Measurements from ENCODE around the gene SELENON.

The SELENON gene

DNA sequence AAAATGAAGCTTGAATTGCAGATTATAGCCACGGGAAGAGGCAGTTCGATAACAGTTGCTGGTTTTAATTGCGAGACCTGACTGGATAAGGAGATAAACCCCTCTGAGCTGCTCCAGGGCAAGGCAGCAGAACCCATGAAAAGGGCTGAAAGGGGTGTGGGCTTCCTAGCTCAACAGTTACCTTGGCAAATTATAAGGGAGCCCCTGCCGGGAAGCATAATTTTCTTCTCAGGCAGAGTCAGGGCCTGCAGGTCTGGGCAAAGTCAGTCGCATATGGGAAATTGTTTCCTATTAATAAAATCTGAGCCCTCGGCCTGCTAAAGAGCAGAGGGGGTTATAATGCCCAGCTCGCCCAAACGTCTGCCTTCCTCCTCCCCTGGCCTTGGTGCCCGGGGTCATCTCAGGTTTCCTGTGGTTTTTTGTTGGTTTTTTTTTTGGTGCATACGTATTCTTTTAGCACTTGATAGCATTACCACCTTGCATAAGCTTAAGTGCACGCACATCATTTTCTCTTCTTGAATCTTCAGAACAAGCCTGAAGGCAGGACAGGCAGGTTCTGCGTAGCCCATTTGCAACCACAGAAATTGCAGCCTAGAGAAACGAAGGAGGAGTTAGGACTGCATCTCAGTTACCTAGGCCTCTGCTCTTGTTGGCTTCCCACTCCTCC lies 33.9 kb upstream of the SELENON start:
- DNase-seq (ENCODE audit: low read depth): no peak
- TF ChIP-seq, protein P1, sequence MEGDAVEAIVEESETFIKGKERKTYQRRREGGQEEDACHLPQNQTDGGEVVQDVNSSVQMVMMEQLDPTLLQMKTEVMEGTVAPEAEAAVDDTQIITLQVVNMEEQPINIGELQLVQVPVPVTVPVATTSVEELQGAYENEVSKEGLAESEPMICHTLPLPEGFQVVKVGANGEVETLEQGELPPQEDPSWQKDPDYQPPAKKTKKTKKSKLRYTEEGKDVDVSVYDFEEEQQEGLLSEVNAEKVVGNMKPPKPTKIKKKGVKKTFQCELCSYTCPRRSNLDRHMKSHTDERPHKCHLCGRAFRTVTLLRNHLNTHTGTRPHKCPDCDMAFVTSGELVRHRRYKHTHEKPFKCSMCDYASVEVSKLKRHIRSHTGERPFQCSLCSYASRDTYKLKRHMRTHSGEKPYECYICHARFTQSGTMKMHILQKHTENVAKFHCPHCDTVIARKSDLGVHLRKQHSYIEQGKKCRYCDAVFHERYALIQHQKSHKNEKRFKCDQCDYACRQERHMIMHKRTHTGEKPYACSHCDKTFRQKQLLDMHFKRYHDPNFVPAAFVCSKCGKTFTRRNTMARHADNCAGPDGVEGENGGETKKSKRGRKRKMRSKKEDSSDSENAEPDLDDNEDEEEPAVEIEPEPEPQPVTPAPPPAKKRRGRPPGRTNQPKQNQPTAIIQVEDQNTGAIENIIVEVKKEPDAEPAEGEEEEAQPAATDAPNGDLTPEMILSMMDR (IDR thresholded peaks at IDR 0.05; ENCODE audit: low read depth, low read length, missing control alignments): no peak
- H3K4me3 ChIP-seq (ENCODE audit: low read depth, low read length): no peak overlapping the region

DNA sequence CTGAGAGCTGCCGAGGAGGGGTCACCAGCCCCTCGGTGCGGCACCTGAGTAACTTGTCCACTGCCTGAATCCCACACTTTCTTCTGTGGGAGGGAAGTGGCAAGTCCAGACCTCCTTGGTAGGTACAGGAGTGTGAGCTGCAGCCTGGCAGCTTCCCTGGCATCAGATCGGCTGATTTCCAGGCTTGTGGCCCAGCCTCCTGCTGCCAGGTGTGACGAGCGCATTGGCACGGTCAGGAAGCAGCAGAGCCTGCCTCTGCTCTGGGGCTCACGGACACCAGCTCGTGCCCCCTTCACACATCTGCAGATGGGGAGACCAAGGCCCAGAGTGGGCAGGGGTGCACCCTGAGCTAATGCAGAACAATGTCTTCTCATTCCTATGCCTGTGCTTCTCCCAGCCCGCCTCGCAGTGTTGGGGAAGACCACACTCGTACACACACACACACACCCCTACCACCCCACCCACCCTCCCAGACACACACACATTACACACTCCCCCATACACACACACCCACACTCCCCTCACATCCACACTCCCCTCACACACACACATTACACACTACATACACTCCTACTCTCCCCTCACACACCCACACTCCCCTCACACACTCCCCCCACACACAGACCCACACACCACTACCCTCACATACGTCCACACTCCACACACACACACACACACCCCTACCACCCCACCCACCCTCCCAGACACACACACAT lies 33.1 kb upstream of the SELENON start:
- no peak overlapping the region for H3K4me3 ChIP-seq (ENCODE audit: low read depth, low read length)
- no peak for DNase-seq (ENCODE audit: low read depth)
- TF ChIP-seq, protein P1 (IDR thresholded peaks at IDR 0.05; ENCODE audit: low read depth, low read length, missing control alignments): no peak

DNA sequence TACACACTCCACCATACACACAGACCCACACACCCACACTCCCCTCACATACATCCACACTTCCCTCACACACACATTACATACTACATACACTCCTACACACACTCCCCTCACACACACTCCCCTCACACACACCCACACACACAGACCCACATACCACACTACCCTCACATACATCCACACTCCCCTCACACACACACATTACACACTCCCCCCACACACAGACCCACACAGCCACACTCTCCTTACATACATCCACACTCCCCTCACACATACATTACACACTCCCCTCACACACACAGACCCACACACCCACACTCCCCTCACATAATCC lies 32.6 kb upstream of the SELENON start:
- no peak for DNase-seq (ENCODE audit: low read depth)
- TF ChIP-seq, protein P1 (IDR thresholded peaks at IDR 0.05; ENCODE audit: low read depth, low read length, missing control alignments): no peak
- no peak overlapping the region for H3K4me3 ChIP-seq (ENCODE audit: low read depth, low read length)

DNA sequence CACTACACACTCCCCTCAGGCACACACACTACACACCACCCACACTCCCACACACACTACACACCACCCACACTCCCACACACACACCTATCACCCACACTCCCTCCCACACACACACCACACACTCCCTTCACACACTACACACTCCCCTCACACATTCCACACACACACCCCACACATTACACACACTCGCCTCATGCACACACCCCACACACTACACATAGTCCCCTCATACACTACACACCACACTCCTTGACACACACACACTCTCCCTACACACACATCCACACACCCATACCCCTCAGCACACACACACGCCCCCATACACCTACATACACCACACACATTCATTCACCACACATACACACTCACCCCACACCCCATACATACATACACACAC lies 31.0 kb upstream of the SELENON start:
- TF ChIP-seq, protein P1 (IDR thresholded peaks at IDR 0.05; ENCODE audit: low read depth, low read length, missing control alignments): no peak
- no peak overlapping the region for H3K4me3 ChIP-seq (ENCODE audit: low read depth, low read length)
- no peak for DNase-seq (ENCODE audit: low read depth)

DNA sequence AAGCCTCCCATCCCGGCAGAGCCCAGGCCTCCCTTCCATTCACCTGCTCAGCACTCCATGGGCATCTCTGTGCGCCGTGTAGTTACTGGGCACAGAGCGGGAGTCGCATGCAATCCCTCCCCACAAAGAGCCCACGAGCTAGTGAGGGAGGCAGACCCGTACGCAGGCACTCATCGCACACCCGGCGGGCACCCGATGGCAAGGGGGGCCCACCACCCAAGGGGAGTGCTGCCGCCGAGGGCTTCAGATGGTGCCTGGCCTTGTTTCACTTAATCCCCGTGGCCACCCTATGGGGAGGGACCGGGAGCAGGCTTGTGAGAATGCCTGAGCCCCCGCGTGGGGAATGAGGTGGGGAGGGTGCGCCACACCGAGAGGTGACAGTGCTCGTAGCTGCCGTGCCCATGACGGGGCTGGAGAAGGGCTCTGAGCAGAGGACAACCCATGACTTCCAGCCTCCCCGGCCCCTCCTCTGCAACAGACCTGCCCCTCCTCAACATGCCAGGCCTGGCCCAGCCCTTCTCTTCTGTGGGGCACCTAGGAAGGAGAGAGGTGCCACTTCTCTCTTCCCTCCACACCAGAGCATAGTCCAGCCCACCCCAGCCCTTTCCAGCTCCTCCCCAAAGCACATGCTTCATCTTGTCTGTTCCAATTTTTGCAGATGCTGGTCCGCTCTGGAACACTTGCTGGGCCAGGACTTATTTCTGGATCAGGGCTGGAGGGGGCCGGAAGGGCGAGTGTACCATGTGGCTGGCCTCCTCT lies 30.2 kb upstream of the SELENON start:
- TF ChIP-seq, protein P1 (IDR thresholded peaks at IDR 0.05; ENCODE audit: low read depth, low read length, missing control alignments): no peak
- no peak overlapping the region for H3K4me3 ChIP-seq (ENCODE audit: low read depth, low read length)
- no peak for DNase-seq (ENCODE audit: low read depth)

DNA sequence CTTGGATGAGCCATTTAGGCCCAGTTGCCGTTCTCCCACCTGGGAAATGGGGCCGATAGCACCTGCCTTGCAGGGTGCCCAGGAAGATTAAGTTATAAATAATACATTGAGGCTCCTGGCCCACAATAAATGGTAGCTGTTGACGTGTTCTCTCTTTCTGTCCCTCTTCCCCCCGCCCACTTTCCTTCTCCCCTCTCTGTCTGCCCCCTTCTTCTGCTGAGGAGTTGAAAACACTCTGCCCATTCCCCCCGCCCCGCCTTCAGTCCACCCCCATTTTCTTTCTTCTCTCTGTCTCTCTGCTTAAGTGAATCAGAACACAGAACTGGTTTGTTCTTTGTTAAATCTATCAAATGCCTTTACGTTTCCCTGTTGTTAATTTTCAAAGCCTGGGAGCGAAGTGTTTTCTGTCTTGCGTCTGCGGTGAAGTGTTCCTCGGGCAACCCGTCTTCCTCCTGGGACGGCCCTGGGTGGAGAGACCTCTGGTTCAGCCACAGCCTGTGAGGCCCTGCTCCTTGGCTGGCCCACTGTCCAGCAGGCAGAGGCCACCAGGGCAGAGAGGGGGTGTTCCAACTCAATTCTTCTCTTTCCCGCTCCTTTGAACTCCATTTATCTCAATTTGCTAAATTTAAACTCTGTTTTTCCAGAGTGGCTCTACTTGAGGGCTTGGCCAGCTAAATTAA lies 29.3 kb upstream of the SELENON start:
- TF ChIP-seq, protein P1 (IDR thresholded peaks at IDR 0.05; ENCODE audit: low read depth, low read length, missing control alignments): no peak
- H3K4me3 ChIP-seq (ENCODE audit: low read depth, low read length): no peak overlapping the region
- DNase-seq (ENCODE audit: low read depth): no peak
